GM12878 (cell line): ENCODE results near the gene MAP2K1. TPM values are rescaled to one million over a fixed set of nuclear protein-coding genes. Genes with fewer than 3 reads are reported as not detected.
A peak's percentile ranks its signal among the peaks of the same experiment; 100 is the strongest.

Experiments
- ATAC-seq: fragments of 200-7000 bp; cut with Tn5 transposase; 3 replicates; pipeline ENCODE4 v1.9.1; 2020; ENCODE audit warnings: mild to moderate bottlenecking, moderate library complexity
- BruUV-seq: library from RNA; stranded (reverse); fragments of 400-500 nt; replicated peaks from 2 replicates; lab custom pipeline; 2021; lab: Mats Ljungman, UMichigan
- CTCF ChIA-PET: fragments of 300-600 bp; sonication (Branson Sonifier 250); formaldehyde crosslinking; extraction: SDS; loops from one replicate; lab custom pipeline; 2021; ENCODE audit warnings: inconsistent platforms; lab: Yijun Ruan, JAX
- POLR2A ChIA-PET: fragments of 350-600 bp; formaldehyde crosslinking; extraction: SDS; loops from one replicate; lab custom pipeline; 2021; ENCODE audit warnings: inconsistent platforms; lab: Charles Lee
- RAD21 ChIA-PET: fragments of 300-600 bp; sonication (Branson Sonifier 250); formaldehyde crosslinking; loops from one replicate; lab custom pipeline; 2023; ENCODE audit warnings: antibody characterized with exemption; ENCODE audit not compliant: unreplicated experiment; lab: Charles Lee
- SMC1A ChIA-PET: fragments of 300-600 bp; sonication (Branson Sonifier 250); formaldehyde crosslinking; loops from one replicate; lab custom pipeline; 2023; ENCODE audit not compliant: unreplicated experiment, uncharacterized antibody; lab: Charles Lee
- DNase-seq: peaks from one replicate; pipeline ENCODE4 v3.0.0-alpha.2; 2011; ENCODE audit warnings: low read depth, low spot score
- FAIRE-seq: peaks from 3 replicates; lab custom pipeline; 2011; peaks lifted over from hg19 to GRCh38; lab: Jason Lieb, UNC
- H2AFZ ChIP-seq: 2 replicates; pipeline ENCODE4 v1.6.0; 2011; ENCODE audit warnings: low read depth, low read length, control low read depth; ENCODE audit not compliant: control insufficient read depth
- H3K27ac ChIP-seq: 2 replicates; pipeline ENCODE4 v1.5.1; 2011; ENCODE audit warnings: control low read depth; ENCODE audit not compliant: control insufficient read depth, insufficient read depth
- H3K27me3 ChIP-seq, 2 experiments: replicated peaks in 1 of 2; 2 replicates each; pipeline versions ENCODE4 v1.6.0 to v1.6.1; 2011; ENCODE audit warnings: low read length in 1 of 2; ENCODE audit not compliant: control insufficient read depth in 2 of 2, insufficient read depth in 2 of 2
- H3K36me3 ChIP-seq, 2 experiments: 2 replicates each; pipeline ENCODE4 v1.5.1; 2011; ENCODE audit warnings: low read length in 1 of 2; ENCODE audit not compliant: control insufficient read depth in 2 of 2, insufficient read depth in 2 of 2
- H3K4me1 ChIP-seq: 2 replicates; pipeline ENCODE4 v1.6.1; 2011; ENCODE audit warnings: mild to moderate bottlenecking, low read length, moderate library complexity, mixed read lengths; ENCODE audit not compliant: control insufficient read depth, insufficient read depth
- H3K4me2 ChIP-seq: 2 replicates; pipeline ENCODE4 v1.6.0; 2011; ENCODE audit warnings: control low read depth; ENCODE audit not compliant: control insufficient read depth, insufficient read depth
- H3K4me3 ChIP-seq: fragments of 200-600 bp; sonication (generic); 2 replicates; pipeline ENCODE4 v1.5.1; 2016
- H3K79me2 ChIP-seq: 2 replicates; pipeline ENCODE4 v1.6.0; 2011; ENCODE audit warnings: low read length; ENCODE audit not compliant: control insufficient read depth, insufficient read depth
- H3K9ac ChIP-seq: 2 replicates; pipeline ENCODE4 v1.8.0; 2011; ENCODE audit warnings: low read length, control low read depth, mixed read lengths; ENCODE audit not compliant: control insufficient read depth, insufficient read depth
- H3K9me3 ChIP-seq: replicated peaks from 3 replicates; pipeline ENCODE4 v1.5.1; 2011; ENCODE audit warnings: mild to moderate bottlenecking, low read length; ENCODE audit not compliant: control insufficient read depth, insufficient read depth
- H4K20me1 ChIP-seq: 2 replicates; pipeline ENCODE4 v1.6.0; 2011; ENCODE audit not compliant: control insufficient read depth, insufficient read depth
- BACH1 ChIP-seq: fragments of 450-650 bp; IDR thresholded peaks from 2 replicates; pipeline ENCODE4 v1.6.1; 2017; ENCODE audit warnings: mild to moderate bottlenecking, borderline replicate concordance
- BMI1 ChIP-seq: fragments of 450-650 bp; IDR thresholded peaks from 2 replicates; pipeline ENCODE4 v1.6.1; 2016; ENCODE audit warnings: mild to moderate bottlenecking, moderate library complexity, borderline replicate concordance
- E2F8 ChIP-seq: fragments of 450-650 bp; IDR thresholded peaks from 2 replicates; pipeline ENCODE4 v1.6.1; 2018; ENCODE audit warnings: mild to moderate bottlenecking, low read depth, moderate library complexity; ENCODE audit not compliant: partially characterized antibody
- ELK1 ChIP-seq: IDR thresholded peaks from 2 replicates; pipeline ENCODE4 v1.6.1; 2012; ENCODE audit warnings: low read depth, low read length, improper control_type of control experiment
- ETV6 ChIP-seq, 2 experiments: fragments of 450-650 bp in 1 of 2; IDR thresholded peaks in 1 of 2; conservative IDR thresholded peaks in 1 of 2; 2 replicates each; pipeline ENCODE4 v1.6.1; 2014; ENCODE audit warnings: antibody characterized with exemption in 1 of 2, borderline replicate concordance in 1 of 2, low read depth in 1 of 2, mild to moderate bottlenecking in 1 of 2, moderate library complexity in 1 of 2
- EZH2 ChIP-seq: IDR thresholded peaks from 2 replicates; pipeline ENCODE4 v1.6.1; 2012; ENCODE audit warnings: low read depth, mild to moderate bottlenecking, control low read depth, inconsistent platforms, low read length, borderline replicate concordance; ENCODE audit not compliant: control insufficient read depth
- FOXM1 ChIP-seq: IDR thresholded peaks from 2 replicates; pipeline ENCODE4 v1.6.1; 2012; ENCODE audit warnings: low read depth, mild to moderate bottlenecking, inconsistent platforms, low read length, moderate library complexity
- GATAD2B ChIP-seq: fragments of 450-650 bp; conservative IDR thresholded peaks from 2 replicates; pipeline ENCODE4 v1.6.1; 2017; ENCODE audit warnings: low read depth, mild to moderate bottlenecking, moderate library complexity
- IKZF2 ChIP-seq, 2 experiments: fragments of 450-650 bp; IDR thresholded peaks; 2 replicates each; pipeline ENCODE4 v1.6.1; 2017; ENCODE audit warnings: mild to moderate bottlenecking in 2 of 2, moderate library complexity in 2 of 2
- JUNB ChIP-seq: IDR thresholded peaks from 2 replicates; pipeline ENCODE4 v1.6.1; 2016; ENCODE audit warnings: antibody characterized with exemption, mild to moderate bottlenecking
- MYC ChIP-seq: IDR thresholded peaks from 2 replicates; pipeline ENCODE4 v1.6.1; 2011; ENCODE audit warnings: mild to moderate bottlenecking, low read length, moderate library complexity, inconsistent platforms; ENCODE audit not compliant: insufficient read depth, insufficient replicate concordance, insufficient read length, severe bottlenecking
- NFIC ChIP-seq: IDR thresholded peaks from 2 replicates; pipeline ENCODE4 v1.6.1; 2012; ENCODE audit warnings: low read depth, mild to moderate bottlenecking, inconsistent platforms, low read length, moderate library complexity
- PAX8 ChIP-seq: fragments of 450-650 bp; IDR thresholded peaks from 2 replicates; pipeline ENCODE4 v1.6.1; 2017; ENCODE audit warnings: mild to moderate bottlenecking, moderate library complexity
- PKNOX1 ChIP-seq: fragments of 450-650 bp; IDR thresholded peaks from 2 replicates; pipeline ENCODE4 v1.6.1; 2016; ENCODE audit warnings: mild to moderate bottlenecking
- POLR2A ChIP-seq: IDR thresholded peaks from 2 replicates; pipeline ENCODE4 v1.6.1; 2011; ENCODE audit warnings: low read depth, mild to moderate bottlenecking, low read length
- RFX5 ChIP-seq: IDR thresholded peaks from 2 replicates; pipeline ENCODE4 v1.6.1; 2011; ENCODE audit warnings: low read depth, low read length, improper control_type of control experiment
- SIX5 ChIP-seq: IDR thresholded peaks from 2 replicates; pipeline ENCODE4 v1.6.1; 2011; ENCODE audit warnings: mild to moderate bottlenecking, low read depth, low read length, moderate library complexity; ENCODE audit not compliant: severe bottlenecking
- ZNF274 ChIP-seq: IDR thresholded peaks from one replicate; pipeline ENCODE4 v1.8.0; 2011; ENCODE audit not compliant: insufficient read length, insufficient read depth
- ZSCAN29 ChIP-seq: fragments of 450-650 bp; IDR thresholded peaks from 2 replicates; pipeline ENCODE4 v1.6.1; 2017; ENCODE audit warnings: mild to moderate bottlenecking, moderate library complexity
- WGBS: methylation state at CpG from one replicate; pipeline ENCODE4 v1.1.6; 2016; ENCODE audit warnings: low lambda C conversion rate; ENCODE audit not compliant: insufficient replicate concordance, insufficient coverage; ENCODE audit errors: missing lambda C conversion rate; 5-methylcytosine and 5-hydroxymethylcytosine counted together
- in situ Hi-C: fragments of 300-500 bp; cut with MboI; formaldehyde crosslinking; loops from 9 replicates; pipeline ENCODE4 v1.14.3; 2018; ENCODE audit warnings: mixed read lengths
- intact Hi-C: fragments of 100-400 bp; cut with micrococcal nuclease; formaldehyde crosslinking; loops from one replicate; pipeline ENCODE4 v1.14.2; 2022; ENCODE audit not compliant: unreplicated experiment
- polyA plus RNA-seq, 11 experiments: library from polyadenylated mRNA; depleted of rRNA in 4 of 11; unstranded in 6 of 11; stranded (reverse) in 5 of 11; fragments of >200 nt; fragmentation: Nextera tagmentation in 4 of 11; fragmentation: Illumina TruSeq in 1 of 11; extraction: Ambion mirVana in 4 of 11; extraction: Trizol in 1 of 11; gene quantifications; 1 replicate in 1 of 11; 2 replicates in 10 of 11; pipeline versions ENCODE4 v1.2.1 to v1.2.3, GENCODE V29; 2011 to 2016; ENCODE audit warnings: inconsistent platforms in 2 of 11, missing spikeins in 2 of 11, low read depth in 1 of 11
- total RNA-seq, 4 experiments: library from RNA; depleted of rRNA in 3 of 4; stranded (reverse); fragments of >200 nt in 3 of 4; fragmentation: Illumina TruSeq in 1 of 4; extraction: Trizol in 1 of 4; gene quantifications; 2 replicates each; pipeline versions ENCODE4 v1.2.1 to v1.2.3, GENCODE V29; 2013 to 2021

MAP2K1 gene
- total and polyA plus RNA-seq, 10 of the 15 experiments (the other 5 are each of a cell fraction or from before 2014, with no cell fraction given): 11.2 to 112 (median 56.6) TPM

GRCh38 chr15:66389098-66389858 is 2.6 kb downstream of the MAP2K1 start:
- Histone ChIP-seq H3K4me3 (peak overlapping the region; percentile 100), H3K9me3 (no peaks in the 10 kb centered on the region), H3K27me3 (no peaks in the 10 kb centered on the region), H3K9ac (peak overlapping the region; percentile 24), H4K20me1 (no peaks in the 10 kb centered on the region), H3K4me1 (peaks cover 17% of the 10 kb centered on the region; the same call in 1 of the 2 replicates), H3K79me2 (peaks cover 84% of the 10 kb centered on the region), H2AFZ (no peak overlapping the region), H3K36me3 (no peaks in the 10 kb centered on the region), H3K4me2 (peak overlapping the region; percentile 52), H3K27ac (peak overlapping the region; percentile 78)
- POLR2A ChIA-PET: interaction anchor here (0.6 to 9.7 kb wide), 12 partner anchors 13 to 1007 kb away, joined by 3 to 120 read pairs (median 5); partner anchors contain the start of genes SNAPC5 and TIPIN
- BruUV-seq: no TSS peak
- intact Hi-C loops (no loop called here), in situ Hi-C loops (no loop called here)
- SMC1A ChIA-PET: interaction anchor here (0.6 to 6.8 kb wide), 17 partner anchors 15 to 1614 kb away, joined by 3 to 53 read pairs (median 6); partner anchors contain the start of genes RPL4, SNAPC5 and ZWILCH
- FAIRE-seq: no peak
- WGBS: 13% methylated on average over 12 of the region's 14 CpGs
- DNase-seq: no peak
- RAD21 ChIA-PET: interaction anchor here (0.6 to 7.6 kb wide), 15 partner anchors 14 to 116 kb away, joined by 3 to 119 read pairs (median 4); partner anchors contain the start of genes SNAPC5 and ZWILCH
- CTCF ChIA-PET: interaction anchor here (1.4 to 5.5 kb wide), 6 partner anchors 13 to 109 kb away, joined by 4 to 90 read pairs (median 20); partner anchors contain the start of genes SNAPC5 and TIPIN
- peak; percentile 25 for ATAC-seq
- no peak for TF ChIP-seq BMI1
- no peak for TF ChIP-seq GATAD2B
- no peak; the same call in 1 of the 2 replicates for TF ChIP-seq FOXM1
- TF ChIP-seq ZNF274: no peak
- TF ChIP-seq PAX8: no peak
- no peak for TF ChIP-seq EZH2
- TF ChIP-seq ELK1: no peak
- no peak for TF ChIP-seq MYC
- no peak for TF ChIP-seq JUNB
- TF ChIP-seq ZSCAN29: no peak
- TF ChIP-seq NFIC: no peak
- TF ChIP-seq ETV6 (conservative IDR thresholded peaks at IDR 0.05 in 1 of 2, IDR thresholded peaks at IDR 0.05 in 1 of 2; ENCODE audit: borderline replicate concordance in 1 of 2, low read depth in 1 of 2): peak in 1 of 2 experiments; percentile 29; a peak in 1 of 4 replicates
- TF ChIP-seq RFX5: no peak
- no peak for TF ChIP-seq PKNOX1
- TF ChIP-seq E2F8: no peak
- TF ChIP-seq BACH1: no peak
- no peak for TF ChIP-seq POLR2A
- no peak for TF ChIP-seq SIX5
- peak in 1 of 2 experiments; percentile 36; a peak in 1 of 4 replicates for TF ChIP-seq IKZF2 (IDR thresholded peaks at IDR 0.05)
